Measurements from ENCODE around the gene PFKM. TPM values are rescaled to one million over a fixed set of nuclear protein-coding genes. Genes with fewer than 3 reads are reported as not detected.

PFKM gene
- total and polyA plus RNA-seq, 9 of the 15 experiments (the other 6 are each of a cell fraction or from before 2014, with no cell fraction given): 16.5 to 39.9 (median 31.7) TPM

DNA sequence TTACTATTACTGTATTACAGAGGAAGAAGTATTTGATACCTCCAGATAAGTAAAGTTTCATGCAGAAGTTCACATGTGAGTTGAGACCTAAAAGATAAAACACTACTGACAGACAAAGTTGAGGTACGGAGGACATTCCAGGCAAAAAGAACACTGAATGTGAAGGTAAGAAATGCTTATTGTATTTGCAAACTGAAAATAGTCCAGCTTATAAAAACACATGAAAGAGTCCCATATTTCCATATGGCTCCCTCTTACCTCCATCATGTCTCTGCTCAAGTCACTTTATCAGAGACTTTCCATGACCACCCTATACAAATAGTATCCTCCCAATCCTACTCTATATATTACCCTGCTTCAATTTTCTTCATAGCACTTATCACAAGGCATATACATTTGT is 49.1 kb upstream of the PFKM start:
- H3K79me2 ChIP-seq (ENCODE audit: control insufficient read depth, insufficient read depth, low read length): no peaks in the 10 kb centered on the region
- ATAC-seq: no peak
- no peak overlapping the region for H3K9ac ChIP-seq (ENCODE audit: insufficient read depth in 1 of 2, low read depth in 2 of 2, low read length in 2 of 2)
- no TSS peak for BruUV-seq (replicated peaks)
- no peaks in the 10 kb centered on the region for H3K9me1 ChIP-seq (ENCODE audit: control insufficient read depth, insufficient read depth, low read length)
- intact Hi-C loops (cut with micrococcal nuclease) (no loop called here), in situ Hi-C loops (cut with MboI) (no loop called here)
- WGBS (ENCODE audit: insufficient coverage, low coverage, missing lambda C conversion rate): 73% methylated on average over 1 of the region's 1 CpG
- no peaks in the 10 kb centered on the region for H3K27me3 ChIP-seq (ENCODE audit: control insufficient read depth in 2 of 2, insufficient read depth in 2 of 2, low read length in 2 of 2)
- no peaks in the 10 kb centered on the region for H3K9me3 ChIP-seq (replicated peaks; ENCODE audit: control insufficient read depth, insufficient read depth, low read depth, low read length)
- TF ChIP-seq MAZ (CRISPR knock-in tag; conservative IDR thresholded peaks at IDR 0.05 in 1 of 2, IDR thresholded peaks at IDR 0.05 in 1 of 2) (no peak), ZNF780A (CRISPR knock-in tag; IDR thresholded peaks at IDR 0.05) (no peak), ZNF197 (CRISPR knock-in tag; IDR thresholded peaks at IDR 0.05; ENCODE audit: low read depth) (no peak), POLR2G (IDR thresholded peaks at IDR 0.05; ENCODE audit: low read depth, low read length) (no peak), HCFC1 (IDR thresholded peaks at IDR 0.05; ENCODE audit: low read depth, low read length) (no peak)
- TF ChIP-seq, protein P1, sequence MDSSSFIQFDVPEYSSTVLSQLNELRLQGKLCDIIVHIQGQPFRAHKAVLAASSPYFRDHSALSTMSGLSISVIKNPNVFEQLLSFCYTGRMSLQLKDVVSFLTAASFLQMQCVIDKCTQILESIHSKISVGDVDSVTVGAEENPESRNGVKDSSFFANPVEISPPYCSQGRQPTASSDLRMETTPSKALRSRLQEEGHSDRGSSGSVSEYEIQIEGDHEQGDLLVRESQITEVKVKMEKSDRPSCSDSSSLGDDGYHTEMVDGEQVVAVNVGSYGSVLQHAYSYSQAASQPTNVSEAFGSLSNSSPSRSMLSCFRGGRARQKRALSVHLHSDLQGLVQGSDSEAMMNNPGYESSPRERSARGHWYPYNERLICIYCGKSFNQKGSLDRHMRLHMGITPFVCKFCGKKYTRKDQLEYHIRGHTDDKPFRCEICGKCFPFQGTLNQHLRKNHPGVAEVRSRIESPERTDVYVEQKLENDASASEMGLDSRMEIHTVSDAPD (CRISPR knock-in tag; IDR thresholded peaks at IDR 0.05): no peak
- TF ChIP-seq, protein P2, sequence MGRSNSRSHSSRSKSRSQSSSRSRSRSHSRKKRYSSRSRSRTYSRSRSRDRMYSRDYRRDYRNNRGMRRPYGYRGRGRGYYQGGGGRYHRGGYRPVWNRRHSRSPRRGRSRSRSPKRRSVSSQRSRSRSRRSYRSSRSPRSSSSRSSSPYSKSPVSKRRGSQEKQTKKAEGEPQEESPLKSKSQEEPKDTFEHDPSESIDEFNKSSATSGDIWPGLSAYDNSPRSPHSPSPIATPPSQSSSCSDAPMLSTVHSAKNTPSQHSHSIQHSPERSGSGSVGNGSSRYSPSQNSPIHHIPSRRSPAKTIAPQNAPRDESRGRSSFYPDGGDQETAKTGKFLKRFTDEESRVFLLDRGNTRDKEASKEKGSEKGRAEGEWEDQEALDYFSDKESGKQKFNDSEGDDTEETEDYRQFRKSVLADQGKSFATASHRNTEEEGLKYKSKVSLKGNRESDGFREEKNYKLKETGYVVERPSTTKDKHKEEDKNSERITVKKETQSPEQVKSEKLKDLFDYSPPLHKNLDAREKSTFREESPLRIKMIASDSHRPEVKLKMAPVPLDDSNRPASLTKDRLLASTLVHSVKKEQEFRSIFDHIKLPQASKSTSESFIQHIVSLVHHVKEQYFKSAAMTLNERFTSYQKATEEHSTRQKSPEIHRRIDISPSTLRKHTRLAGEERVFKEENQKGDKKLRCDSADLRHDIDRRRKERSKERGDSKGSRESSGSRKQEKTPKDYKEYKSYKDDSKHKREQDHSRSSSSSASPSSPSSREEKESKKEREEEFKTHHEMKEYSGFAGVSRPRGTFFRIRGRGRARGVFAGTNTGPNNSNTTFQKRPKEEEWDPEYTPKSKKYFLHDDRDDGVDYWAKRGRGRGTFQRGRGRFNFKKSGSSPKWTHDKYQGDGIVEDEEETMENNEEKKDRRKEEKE (IDR thresholded peaks at IDR 0.05; ENCODE audit: borderline replicate concordance in 1 of 2, control insufficient read depth in 1 of 2, low read depth in 2 of 2, low read length in 1 of 2): no peak
- peaks cover 81% of the 10 kb centered on the region for H3K36me3 ChIP-seq (ENCODE audit: control insufficient read depth, insufficient read depth, low read length)
- no peak overlapping the region for H3K4me2 ChIP-seq (ENCODE audit: insufficient read depth, low read length)
- H2AFZ ChIP-seq (ENCODE audit: low read depth, low read length): no peak overlapping the region
- ChIA-PET POLR2A (interaction anchor here (0.6 kb wide), 1 partner anchor 174 kb away, joined by 3 read pairs; no protein-coding TSS in a partner anchor), CTCF (ENCODE audit: low intra/inter-chr PET ratio) (no interaction called here)
- H3K27ac ChIP-seq (ENCODE audit: extremely low read depth, low read depth, low read length): no peak overlapping the region
- FAIRE-seq: no peak
- no peaks in the 10 kb centered on the region for H4K20me1 ChIP-seq (replicated peaks; ENCODE audit: control insufficient read depth, insufficient read depth, low read length)
- DNase-seq (ENCODE audit: extremely low read depth in 1 of 4, low spot score in 3 of 4): no peak
- no peak overlapping the region for H3K4me3 ChIP-seq
- H3K4me1 ChIP-seq (replicated peaks in 1 of 2; ENCODE audit: control insufficient read depth in 2 of 2, insufficient read depth in 2 of 2, low read length in 2 of 2): peaks cover 5 to 9% of the 10 kb centered on the region in 2 experiments; a peak in 2 of 5 replicates
